CD4-positive, alpha-beta memory T cell (primary cell): Measurements from ENCODE around the gene ABCC10. TPM values are rescaled to one million over a fixed set of nuclear protein-coding genes. Genes with fewer than 3 reads are reported as not detected.
"Not testable (repeated sequence)": the region's sequence is repeated elsewhere in the genome, so short reads cannot be mapped to it uniquely, and the experiment has no call there.

Source experiments
- CTCF ChIA-PET: fragments of 350-600 bp; sonication (Branson Sonifier 250); formaldehyde crosslinking; loops from one replicate; lab custom pipeline; 2021; ENCODE audit warnings: inconsistent platforms; ENCODE audit not compliant: partially characterized antibody; lab: Charles Lee
- POLR2A ChIA-PET: fragments of 350-600 bp; sonication (Branson Sonifier 250); formaldehyde crosslinking; loops from one replicate; lab custom pipeline; 2021; ENCODE audit not compliant: partially characterized antibody; lab: Charles Lee
- DNase-seq, 5 donors: peaks; one replicate each; pipeline versions ENCODE4 v3.0.0 to v3.0.0-alpha.2; 2020 to 2022; ENCODE audit warnings: mixed read lengths in 1 of 5
- H3K27ac ChIP-seq: one replicate; pipeline ENCODE4 v1.7.0; 2013; ENCODE audit warnings: low read depth, low read length
- H3K27me3 ChIP-seq: 2 replicates; pipeline ENCODE4 v1.7.0; 2013; ENCODE audit warnings: mild to moderate bottlenecking, low read length, moderate library complexity; ENCODE audit not compliant: insufficient read depth
- H3K36me3 ChIP-seq: 2 replicates; pipeline ENCODE4 v1.7.0; 2013; ENCODE audit warnings: mild to moderate bottlenecking, low read length, moderate library complexity; ENCODE audit not compliant: insufficient read depth
- H3K4me1 ChIP-seq: 2 replicates; pipeline ENCODE4 v1.7.0; 2013; ENCODE audit warnings: mild to moderate bottlenecking, low read length, moderate library complexity; ENCODE audit not compliant: insufficient read depth
- H3K4me3 ChIP-seq, 2 donors: one replicate each; pipeline ENCODE4 v1.7.0; 2013; ENCODE audit warnings: low read length in 2 of 2, mild to moderate bottlenecking in 1 of 2
- H3K9me3 ChIP-seq, 2 donors: one replicate each; pipeline ENCODE4 v1.7.0; 2013; ENCODE audit warnings: low read length in 2 of 2, control low read depth in 1 of 2; ENCODE audit not compliant: control insufficient read depth in 1 of 2
- H3K27ac Mint-ChIP-seq, 7 donors: one replicate each; pipeline ENCODE4 v1.8.0; 2020 to 2021; ENCODE audit warnings: mixed read lengths in 7 of 7, mild to moderate bottlenecking in 6 of 7, inconsistent platforms in 3 of 7, moderate library complexity in 3 of 7
- H3K27me3 Mint-ChIP-seq, 2 donors: one replicate each; pipeline ENCODE4 v1.8.0; 2020 to 2021; ENCODE audit warnings: mixed read lengths in 2 of 2
- H3K36me3 Mint-ChIP-seq, 2 donors: one replicate each; pipeline ENCODE4 v1.8.0; 2020 to 2021; ENCODE audit warnings: mixed read lengths in 2 of 2, inconsistent platforms in 1 of 2, mild to moderate bottlenecking in 1 of 2
- H3K4me1 Mint-ChIP-seq, 4 donors: one replicate each; pipeline ENCODE4 v1.8.0; 2020 to 2021; ENCODE audit warnings: mixed read lengths in 4 of 4, mild to moderate bottlenecking in 1 of 4
- H3K4me3 Mint-ChIP-seq, 8 donors: one replicate each; pipeline ENCODE4 v1.8.0; 2020 to 2021; ENCODE audit warnings: mixed read lengths in 8 of 8, mild to moderate bottlenecking in 7 of 8, moderate library complexity in 6 of 8, inconsistent platforms in 3 of 8
- H3K9me3 Mint-ChIP-seq, 8 donors: one replicate each; pipeline ENCODE4 v1.8.0; 2020 to 2021; ENCODE audit warnings: mixed read lengths in 8 of 8, mild to moderate bottlenecking in 5 of 8, inconsistent platforms in 3 of 8, moderate library complexity in 1 of 8
- intact Hi-C: fragments of 100-400 bp; cut with micrococcal nuclease; formaldehyde crosslinking; loops from one replicate; pipeline ENCODE4 v1.15.1; 2023
- polyA plus RNA-seq, 2 donors: library from polyadenylated mRNA; unstranded; fragments of 300-500 nt; fragmentation: Illumina TruSeq; gene quantifications; one replicate each; pipeline ENCODE4 v1.2.3, GENCODE V29; 2021
- total RNA-seq, 2 experiments: library from RNA; stranded (reverse); gene quantifications; one replicate each; pipeline ENCODE4 v1.2.3, GENCODE V29; 2021

ABCC10 gene
- total and polyA plus RNA-seq, 4 experiments from 2014 or later: 11.4 to 80.0 (median 47.4) TPM

DNA sequence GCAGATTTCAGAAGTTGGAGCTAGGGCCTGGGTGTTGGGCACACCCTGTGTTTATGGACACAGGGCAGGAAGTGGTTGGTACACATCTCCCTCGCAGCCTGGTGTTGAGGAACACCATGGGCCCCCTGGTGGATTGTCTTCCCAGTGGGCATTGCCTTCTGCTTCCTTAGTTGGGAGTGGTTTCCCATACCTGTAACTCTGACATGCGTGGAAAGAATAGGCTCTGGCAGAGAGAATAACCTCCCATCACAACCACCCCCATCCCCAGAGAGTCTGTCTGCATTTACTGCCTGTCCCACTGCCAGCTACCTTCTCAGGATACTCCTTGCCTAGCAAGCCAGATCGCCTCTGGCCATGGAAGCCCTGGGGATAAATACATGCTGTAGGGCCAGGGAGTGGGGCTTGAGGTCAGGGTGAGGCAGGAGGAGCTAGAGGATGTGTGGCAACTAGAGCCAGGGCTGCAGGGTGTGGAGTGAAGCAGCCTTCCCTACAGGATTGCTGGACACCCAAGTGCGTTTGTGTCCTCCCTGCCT is 68.1 kb downstream of the ABCC10 start:
- H3K4me1 ChIP-seq: peaks cover 33% of the 10 kb centered on the region
- CTCF ChIA-PET: interaction anchor here (0.7 to 9.1 kb wide), 20 partner anchors 9 to 531 kb away, joined by 3 to 108 read pairs (median 4); partner anchors contain the start of genes ABCC10, CRIP3, DLK2 and POLR1C
- Mint-ChIP-seq H3K4me1 (peaks cover 20 to 37% (median 27%) of the 10 kb centered on the region in 4 donors), H3K4me3 (peak overlapping the region in 7 of 8 donors; percentile 44 to 82 (median 63)), H3K27ac (peak overlapping the region; percentile 85 to 96 (median 92)), H3K9me3 (no peaks in the 10 kb centered on the region), H3K36me3 (peaks cover 8 to 28% of the 10 kb centered on the region in 2 donors), H3K27me3 (no peaks in the 10 kb centered on the region)
- peak in 3 of 5 donors; percentile 32 to 41 (median 37) for DNase-seq
- POLR2A ChIA-PET: interaction anchor here (0.9 to 4.7 kb wide), 7 partner anchors 9 to 68 kb away, joined by 3 to 33 read pairs (median 7); partner anchors contain the start of genes ABCC10, DLK2, LRRC73 and POLR1C
- H3K27ac ChIP-seq: peak overlapping the region; percentile 8
- no peaks in the 10 kb centered on the region for H3K27me3 ChIP-seq
- H3K36me3 ChIP-seq: peaks cover 24% of the 10 kb centered on the region
- H3K4me3 ChIP-seq: no peak overlapping the region
- H3K9me3 ChIP-seq: no peaks in the 10 kb centered on the region
- intact Hi-C loops: loop anchor here (1.0 kb wide), 1 partner anchor 41 kb away; no protein-coding TSS in a partner anchor

DNA sequence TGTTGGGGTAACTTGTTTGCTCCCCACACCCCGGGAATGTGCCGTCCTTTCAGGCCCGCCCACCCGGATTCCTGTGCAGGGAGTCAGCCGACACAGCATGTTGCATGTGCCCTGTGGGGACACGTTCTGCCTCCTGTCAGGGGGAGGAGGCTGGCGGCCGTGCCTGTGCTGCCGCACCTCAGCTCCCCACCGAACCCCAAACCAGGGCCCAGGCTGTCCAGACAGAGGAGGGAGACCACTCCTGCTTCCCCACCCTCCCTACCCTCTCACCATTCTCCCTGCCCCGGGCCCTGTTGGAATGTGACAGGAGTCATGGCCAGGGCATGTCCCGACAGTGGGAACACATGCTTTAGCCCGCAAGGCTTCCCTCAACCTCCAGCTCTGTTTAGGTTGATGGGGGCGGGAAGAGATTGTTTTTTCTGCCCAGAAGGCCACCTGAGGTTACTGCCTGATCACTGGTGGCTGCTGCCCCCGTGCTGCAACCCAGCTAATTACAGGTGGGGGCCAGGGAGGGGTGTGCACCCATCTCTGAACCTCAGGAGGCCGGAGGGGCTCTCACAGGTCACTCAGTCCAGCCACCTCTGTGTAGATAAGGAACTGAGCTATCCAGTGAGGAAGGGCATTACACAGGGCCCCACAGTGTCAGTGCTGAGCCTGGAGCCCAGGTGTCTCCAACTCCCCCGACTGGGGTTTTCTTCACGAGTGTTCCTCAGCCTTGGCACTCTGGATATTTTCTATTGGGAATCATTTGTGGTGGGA is 69.2 kb downstream of the ABCC10 start:
- no peak for DNase-seq
- Histone ChIP-seq H3K27ac (no peak overlapping the region), H3K4me1 (peaks cover 33% of the 10 kb centered on the region), H3K4me3 (no peak overlapping the region), H3K36me3 (peaks cover 30% of the 10 kb centered on the region), H3K27me3 (no peaks in the 10 kb centered on the region), H3K9me3 (no peaks in the 10 kb centered on the region)
- Mint-ChIP-seq H3K36me3 (peaks cover 16 to 36% of the 10 kb centered on the region in 2 donors), H3K9me3 (no peaks in the 10 kb centered on the region), H3K27me3 (no peaks in the 10 kb centered on the region), H3K4me3 (no peak overlapping the region), H3K27ac (peak overlapping the region in 5 of 7 donors; percentile 47 to 85 (median 65)), H3K4me1 (peaks cover 20 to 37% (median 27%) of the 10 kb centered on the region in 4 donors)
- ChIA-PET CTCF (interaction anchor here (1.0 to 9.1 kb wide), 8 partner anchors 8 to 188 kb away, joined by 3 to 108 read pairs (median 6); partner anchors contain the start of genes ABCC10, CRIP3, DLK2 and LRRC73), POLR2A (interaction anchor here (0.9 to 4.0 kb wide), 4 partner anchors 10 to 69 kb away, joined by 3 to 33 read pairs (median 8); partner anchors contain the start of genes ABCC10, POLR1C, TJAP1 and YIPF3)
- intact Hi-C loops: no loop called here

DNA sequence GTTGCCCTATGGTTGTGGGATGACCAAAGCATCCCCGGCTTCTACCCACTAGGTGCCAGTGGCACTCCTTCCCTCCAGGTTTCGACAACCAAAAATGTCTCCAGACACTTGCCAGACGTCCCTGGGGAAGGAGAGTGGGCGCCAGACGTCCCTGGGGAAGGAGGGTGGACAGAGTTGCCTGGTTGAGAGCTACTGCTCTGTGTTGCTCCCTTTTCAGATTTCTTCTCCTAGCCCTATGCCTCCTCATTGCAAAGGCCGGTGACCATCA is 69.7 kb downstream of the ABCC10 start:
- POLR2A ChIA-PET: interaction anchor here (1.5 kb wide), 1 partner anchor 42 kb away, joined by 3 read pairs; the partner anchor contains the start of gene DLK2
- peaks cover 33% of the 10 kb centered on the region for H3K4me1 ChIP-seq
- peaks cover 21 to 41% of the 10 kb centered on the region in 2 donors for H3K36me3 Mint-ChIP-seq

DNA sequence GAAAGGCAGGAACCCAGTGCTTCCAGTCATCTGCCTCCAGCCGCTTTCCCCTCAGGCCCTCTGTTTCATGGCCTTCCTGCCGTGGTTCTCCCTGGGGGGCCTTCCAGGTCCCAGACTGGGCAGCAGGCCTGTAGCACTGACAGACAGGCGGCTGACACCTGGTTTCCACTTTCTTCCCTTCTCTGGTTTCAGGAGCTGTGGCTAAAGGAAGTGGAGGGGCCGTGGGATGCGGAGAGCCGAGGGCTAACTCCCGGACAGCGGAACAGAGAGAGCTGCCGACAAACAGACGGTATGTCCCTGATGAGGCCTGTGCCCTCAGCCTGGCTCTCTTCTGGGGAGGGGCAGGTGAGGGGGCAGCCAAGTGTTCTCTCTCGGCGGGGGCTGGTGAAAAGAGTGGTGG is 70.3 kb downstream of the ABCC10 start:
- no peaks in the 10 kb centered on the region for H3K27me3 ChIP-seq
- H3K4me3 ChIP-seq: no peak overlapping the region
- H3K9me3 ChIP-seq: no peaks in the 10 kb centered on the region
- peak overlapping the region in 5 of 7 donors; percentile 47 to 83 (median 62) for H3K27ac Mint-ChIP-seq
- POLR2A ChIA-PET: interaction anchor here (1.1 to 1.5 kb wide), 2 partner anchors 18 to 43 kb away, joined by 3 read pairs; partner anchors contain the start of gene DLK2
- H3K36me3 Mint-ChIP-seq: peaks cover 27 to 47% of the 10 kb centered on the region in 2 donors
- H3K27me3 Mint-ChIP-seq: no peaks in the 10 kb centered on the region
- CTCF ChIA-PET: interaction anchor here (0.6 to 9.1 kb wide), 5 partner anchors 7 to 518 kb away, joined by 3 to 108 read pairs (median 4); partner anchors contain the start of gene LRRC73
- no peak for DNase-seq
- peaks cover 33% of the 10 kb centered on the region for H3K4me1 ChIP-seq
- peaks cover 16 to 32% (median 27%) of the 10 kb centered on the region in 4 donors for H3K4me1 Mint-ChIP-seq
- intact Hi-C loops: no loop called here
- H3K4me3 Mint-ChIP-seq: no peak overlapping the region
- H3K36me3 ChIP-seq: peaks cover 37% of the 10 kb centered on the region
- no peak overlapping the region for H3K27ac ChIP-seq
- H3K9me3 Mint-ChIP-seq: no peaks in the 10 kb centered on the region

More for the DNA sequence above, 69.7 kb downstream of the ABCC10 start:
- DNase-seq: no peak
- no peaks in the 10 kb centered on the region for H3K27me3 Mint-ChIP-seq
- H3K27ac Mint-ChIP-seq: peak overlapping the region in 4 of 7 donors; percentile 47 to 83 (median 72)
- H3K9me3 ChIP-seq: no peaks in the 10 kb centered on the region
- CTCF ChIA-PET: interaction anchor here (1.7 to 9.1 kb wide), 3 partner anchors 7 to 42 kb away, joined by 4 to 108 read pairs (median 30); partner anchors contain the start of genes DLK2 and LRRC73
- intact Hi-C loops: no loop called here
- no peaks in the 10 kb centered on the region for H3K9me3 Mint-ChIP-seq
- H3K36me3 ChIP-seq: peaks cover 31% of the 10 kb centered on the region
- no peaks in the 10 kb centered on the region for H3K27me3 ChIP-seq
- H3K4me3 ChIP-seq: no peak overlapping the region
- no peak overlapping the region for H3K27ac ChIP-seq
- peaks cover 20 to 37% (median 27%) of the 10 kb centered on the region in 4 donors for H3K4me1 Mint-ChIP-seq
- H3K4me3 Mint-ChIP-seq: no peak overlapping the region

DNA sequence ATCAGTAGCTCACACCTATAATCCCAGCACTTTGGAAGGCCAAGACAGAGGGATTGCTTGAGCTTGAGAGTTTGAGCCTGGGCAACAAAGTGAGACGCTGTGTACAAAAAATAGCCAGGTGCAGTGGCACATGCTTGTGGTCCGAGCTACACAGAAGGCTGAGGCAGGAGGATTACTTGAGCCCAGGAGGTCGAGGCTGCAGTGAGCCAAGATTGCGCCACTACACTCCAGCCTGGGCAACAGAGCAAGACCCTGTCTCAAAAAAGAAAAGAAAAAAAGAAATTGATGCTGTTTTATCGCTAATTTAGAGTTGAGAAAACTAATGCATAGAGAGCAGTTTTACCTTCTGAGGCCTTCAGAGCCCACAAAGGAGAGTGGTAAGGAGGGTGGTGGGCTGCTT is 71.0 kb downstream of the ABCC10 start:
- ChIA-PET POLR2A (interaction anchor here (1.1 to 1.6 kb wide), 3 partner anchors 9 to 43 kb away, joined by 3 to 4 read pairs (median 3); partner anchors contain the start of gene DLK2), CTCF (interaction anchor here (0.6 to 1.7 kb wide), 5 partner anchors 9 to 518 kb away, joined by 3 to 7 read pairs (median 3); partner anchors contain the start of gene LRRC73)
- Mint-ChIP-seq H3K36me3 (peaks cover 33 to 52% of the 10 kb centered on the region in 2 donors), H3K27ac (peak overlapping the region in 2 of 7 donors; percentile 62 to 82), H3K4me1 (peaks cover 13 to 28% (median 22%) of the 10 kb centered on the region in 4 donors)
- H3K27ac ChIP-seq, H3K4me3 ChIP-seq, H3K9me3 ChIP-seq, H3K27me3 ChIP-seq, H3K9me3 Mint-ChIP-seq, H3K27me3 Mint-ChIP-seq, H3K4me3 Mint-ChIP-seq, DNase-seq, intact Hi-C loops: not testable (repeated sequence)
- Histone ChIP-seq H3K4me1 (peaks cover 30% of the 10 kb centered on the region), H3K36me3 (peaks cover 43% of the 10 kb centered on the region)

DNA sequence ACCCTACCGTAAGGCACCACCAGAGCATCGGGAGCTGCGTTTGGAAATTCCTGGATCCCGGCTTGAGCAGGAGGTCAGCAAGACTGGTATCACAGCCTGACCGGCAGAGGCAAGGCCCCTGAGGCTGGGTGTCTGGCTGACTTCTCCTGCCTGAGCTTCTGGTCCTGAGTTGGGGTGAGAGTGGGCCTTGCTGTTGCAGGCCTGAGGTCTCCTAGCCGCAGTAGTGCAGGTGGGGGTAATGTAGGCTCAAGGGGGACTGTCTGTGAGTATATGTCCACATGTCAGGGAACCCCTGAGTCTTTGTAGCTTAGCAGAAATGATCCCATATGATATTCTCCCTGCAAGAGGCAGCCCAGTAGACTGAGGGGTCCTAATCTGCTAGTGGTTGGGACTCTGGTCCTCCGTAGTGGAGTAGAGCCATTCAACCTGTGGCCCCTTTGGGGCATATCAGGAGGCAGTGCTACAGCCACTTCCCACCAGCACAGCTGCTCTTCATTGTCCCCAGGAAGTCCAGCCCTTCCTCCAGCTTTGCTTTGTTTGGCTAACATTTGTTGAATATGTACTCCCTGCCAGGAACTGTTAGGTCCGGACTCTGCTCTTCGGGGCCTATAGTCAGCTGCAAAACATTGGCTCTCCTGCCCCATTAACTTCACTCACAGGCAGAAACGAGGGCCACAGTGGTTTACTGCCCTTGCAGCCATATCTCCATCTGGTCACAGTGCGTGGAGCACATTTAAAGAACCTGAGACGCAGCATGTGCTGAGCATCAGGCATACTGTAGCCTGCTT is 71.9 kb downstream of the ABCC10 start:
- Mint-ChIP-seq H3K9me3 (no peaks in the 10 kb centered on the region), H3K27ac (peak overlapping the region in 3 of 7 donors; percentile 13 to 86 (median 18)), H3K36me3 (peaks cover 39 to 58% of the 10 kb centered on the region in 2 donors), H3K4me1 (peaks cover 9 to 21% (median 14%) of the 10 kb centered on the region in 4 donors), H3K4me3 (no peak overlapping the region), H3K27me3 (no peaks in the 10 kb centered on the region)
- Histone ChIP-seq H3K4me3 (no peak overlapping the region), H3K27ac (no peak overlapping the region), H3K27me3 (no peaks in the 10 kb centered on the region), H3K9me3 (no peaks in the 10 kb centered on the region), H3K36me3 (peaks cover 45% of the 10 kb centered on the region), H3K4me1 (peaks cover 20% of the 10 kb centered on the region)
- DNase-seq: no peak
- ChIA-PET CTCF (interaction anchor here (1.1 kb wide), 1 partner anchor 45 kb away, joined by 3 read pairs; no protein-coding TSS in a partner anchor), POLR2A (interaction anchor here (0.7 to 1.6 kb wide), 2 partner anchors 8 to 16 kb away, joined by 3 to 4 read pairs; no protein-coding TSS in a partner anchor)
- intact Hi-C loops: no loop called here
